Type B pancreatic cell (in vitro differentiated cells): Measurements from ENCODE around the gene ZNF362. TPM values are rescaled to one million over a fixed set of nuclear protein-coding genes. Genes with fewer than 3 reads are reported as not detected.
A peak's percentile ranks its signal among the peaks of the same experiment; 100 is the strongest.

ENCODE experiments used
- DNase-seq: peaks from one replicate; pipeline ENCODE4 v3.0.0; 2021; ENCODE audit warnings: mixed read lengths; ENCODE audit not compliant: unreplicated experiment; ENCODE audit errors: extremely low spot score
- H3K27ac Mint-ChIP-seq: 2 replicates; pipeline ENCODE4 v1.8.0; 2021; ENCODE audit warnings: mild to moderate bottlenecking, mixed read lengths
- H3K27me3 Mint-ChIP-seq: 2 replicates; pipeline ENCODE4 v1.8.0; 2021; ENCODE audit warnings: mixed read lengths
- H3K36me3 Mint-ChIP-seq: 2 replicates; pipeline ENCODE4 v1.8.0; 2021; ENCODE audit warnings: mixed read lengths
- H3K4me1 Mint-ChIP-seq: one replicate; pipeline ENCODE4 v1.8.0; 2021; ENCODE audit warnings: mixed read lengths; ENCODE audit not compliant: unreplicated experiment
- H3K4me3 Mint-ChIP-seq: 2 replicates; pipeline ENCODE4 v1.8.0; 2021; ENCODE audit warnings: mild to moderate bottlenecking, mixed read lengths
- H3K9me3 Mint-ChIP-seq: 2 replicates; pipeline ENCODE4 v1.8.0; 2021; ENCODE audit warnings: mixed read lengths
- CTCF ChIP-seq: fragments of 200-600 bp; sonication (generic); conservative IDR thresholded peaks from 2 replicates; pipeline ENCODE4 v1.5.0; 2021; ENCODE audit warnings: antibody characterized with exemption, mild to moderate bottlenecking
- total RNA-seq: library from RNA; stranded (reverse); gene quantifications from 2 replicates; pipeline ENCODE4 v1.2.1, GENCODE V29; 2021; ENCODE audit warnings: low replicate concordance

The ZNF362 gene
- total RNA-seq, 1 donor from 2014 or later: 66.5 TPM

DNA sequence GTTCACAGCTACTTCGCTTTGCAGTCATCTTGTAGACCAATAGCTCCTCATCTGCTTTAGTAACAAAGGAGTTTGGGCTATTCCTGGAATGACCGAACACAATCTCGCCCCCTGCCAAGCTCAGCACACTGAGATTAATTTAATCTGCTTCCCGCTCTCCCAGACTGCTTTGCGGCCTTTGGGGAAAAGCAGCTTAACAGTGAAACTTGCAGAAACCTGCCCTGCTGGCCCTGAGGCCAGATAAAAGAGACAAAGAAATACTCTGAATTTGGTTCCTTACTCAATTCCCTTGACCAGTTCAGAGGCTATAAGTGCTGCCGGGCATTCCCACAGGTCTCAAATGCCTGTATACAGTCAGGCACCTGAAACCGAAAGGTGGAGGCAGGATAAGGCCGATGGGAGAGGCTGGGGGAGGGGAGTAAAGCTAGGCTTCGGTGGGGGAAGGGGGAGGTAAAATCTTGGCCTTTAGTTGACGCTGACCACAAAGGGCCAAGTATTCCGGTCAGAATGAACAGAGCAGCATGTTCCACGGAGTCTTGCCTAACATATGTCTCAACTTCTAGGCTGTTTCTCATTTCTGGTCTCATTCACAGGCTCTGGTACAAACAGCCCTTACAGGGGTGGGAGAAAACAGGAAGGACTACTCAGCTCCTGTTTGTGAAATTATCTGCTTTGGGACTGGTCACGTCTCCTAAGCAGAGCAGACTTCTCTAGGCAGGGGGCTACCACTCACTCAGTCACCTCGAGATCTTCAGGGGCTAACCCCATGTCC lies 82.3 kb downstream of the ZNF362 start:
- Mint-ChIP-seq H3K27me3 (no peaks in the 10 kb centered on the region), H3K9me3 (no peaks in the 10 kb centered on the region), H3K27ac (peak overlapping the region; percentile 93), H3K4me3 (peak overlapping the region; percentile 71), H3K36me3 (peaks cover 16% of the 10 kb centered on the region), H3K4me1 (peaks cover 65% of the 10 kb centered on the region)
- no peak for DNase-seq
- no peak for TF ChIP-seq CTCF

- TF ChIP-seq CTCF: no peak
- H3K4me1 Mint-ChIP-seq: peaks cover 72% of the 10 kb centered on the region
- H3K27ac Mint-ChIP-seq: peak overlapping the region; percentile 93
- no peaks in the 10 kb centered on the region for H3K27me3 Mint-ChIP-seq
- peaks cover 11% of the 10 kb centered on the region for H3K36me3 Mint-ChIP-seq
- H3K4me3 Mint-ChIP-seq: peak overlapping the region; percentile 71
- no peak for DNase-seq
- no peaks in the 10 kb centered on the region for H3K9me3 Mint-ChIP-seq
Observed at GRCh38 chr1:33339413-33339812, 83.1 kb downstream of the ZNF362 start.

DNA sequence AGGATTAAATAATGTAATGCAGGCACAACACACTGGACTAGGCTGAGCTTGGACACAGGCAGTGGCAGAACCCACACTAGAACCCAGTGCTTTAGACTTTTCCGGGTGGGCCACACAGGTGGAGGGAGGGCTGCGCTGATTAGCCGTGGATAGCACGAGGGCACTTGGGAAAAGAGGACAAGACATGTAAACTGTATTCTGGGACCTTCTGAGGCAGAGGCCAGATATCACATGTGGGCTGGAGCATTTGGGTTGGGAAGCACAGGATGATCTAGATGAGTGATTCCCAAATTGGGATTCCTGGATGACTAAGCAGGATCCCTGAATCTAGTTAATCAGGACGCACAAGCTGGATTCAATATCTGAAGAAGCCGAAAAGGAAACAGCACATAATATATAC lies 84.9 kb downstream of the ZNF362 start:
- no peaks in the 10 kb centered on the region for H3K27me3 Mint-ChIP-seq
- no peak for DNase-seq
- H3K4me3 Mint-ChIP-seq: peak overlapping the region; percentile 37
- no peak for TF ChIP-seq CTCF
- peaks cover 73% of the 10 kb centered on the region for H3K4me1 Mint-ChIP-seq
- peak overlapping the region; percentile 71 for H3K27ac Mint-ChIP-seq
- H3K36me3 Mint-ChIP-seq: peaks cover 10% of the 10 kb centered on the region
- no peaks in the 10 kb centered on the region for H3K9me3 Mint-ChIP-seq

DNA sequence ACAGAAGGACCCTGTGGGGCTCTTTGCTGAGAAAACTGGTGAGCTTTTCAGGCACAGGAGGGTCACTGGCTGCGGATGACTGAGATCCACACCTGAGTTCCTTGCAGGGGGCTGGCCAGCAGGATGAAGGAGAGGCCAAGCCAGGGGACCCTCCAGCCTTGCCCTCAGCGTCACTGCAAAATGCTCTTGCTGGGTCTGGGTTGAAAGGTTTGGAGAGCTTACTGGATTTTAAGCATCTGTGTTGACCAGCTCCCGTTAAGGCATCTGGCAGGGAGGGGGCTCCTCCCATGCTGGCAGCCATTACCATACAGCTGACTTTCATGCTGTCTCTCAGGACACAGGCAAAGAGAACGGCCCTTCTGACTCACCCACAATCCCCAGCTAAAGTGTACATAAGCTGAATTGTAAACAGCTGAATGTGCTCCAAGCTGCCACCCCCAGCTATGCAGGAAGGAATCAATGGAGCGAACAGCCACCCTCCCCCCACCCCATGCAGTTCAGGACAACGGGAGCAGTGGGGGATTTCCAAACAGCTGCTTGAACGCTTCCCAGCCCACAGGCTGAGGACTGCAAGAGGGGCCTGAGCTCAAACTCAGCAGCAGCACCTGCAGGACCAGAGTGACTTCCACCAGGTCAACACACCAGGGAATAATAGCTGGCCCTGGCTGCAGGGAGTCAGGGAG lies 85.9 kb downstream of the ZNF362 start:
- H3K4me3 Mint-ChIP-seq: peak overlapping the region; percentile 69
- no peaks in the 10 kb centered on the region for H3K9me3 Mint-ChIP-seq
- H3K36me3 Mint-ChIP-seq: peaks cover 19% of the 10 kb centered on the region
- H3K27me3 Mint-ChIP-seq: no peaks in the 10 kb centered on the region
- H3K4me1 Mint-ChIP-seq: peaks cover 75% of the 10 kb centered on the region
- DNase-seq: no peak
- no peak for TF ChIP-seq CTCF
- H3K27ac Mint-ChIP-seq: peak overlapping the region; percentile 70

- no peak for DNase-seq
- Mint-ChIP-seq H3K36me3 (peaks cover 22% of the 10 kb centered on the region), H3K27me3 (no peaks in the 10 kb centered on the region), H3K27ac (peak overlapping the region; percentile 69), H3K4me1 (peaks cover 75% of the 10 kb centered on the region), H3K4me3 (peak overlapping the region; percentile 18), H3K9me3 (no peaks in the 10 kb centered on the region)
- no peak for TF ChIP-seq CTCF
Observed at GRCh38 chr1:33343539-33343938, 87.2 kb downstream of the ZNF362 start.
